NCI-H526 treated with DMSO at 0.1 percent for 48 hours (cell line): ENCODE data around the gene MAST3.
"Not testable (repeated sequence)": the region's sequence is repeated elsewhere in the genome, so short reads cannot be mapped to it uniquely, and the experiment has no call there.

Experiments used
- DNase-seq: peaks from one replicate; lab custom pipeline; 2025; lab: John Stamatoyannopoulos, UW

MAST3 gene

DNA sequence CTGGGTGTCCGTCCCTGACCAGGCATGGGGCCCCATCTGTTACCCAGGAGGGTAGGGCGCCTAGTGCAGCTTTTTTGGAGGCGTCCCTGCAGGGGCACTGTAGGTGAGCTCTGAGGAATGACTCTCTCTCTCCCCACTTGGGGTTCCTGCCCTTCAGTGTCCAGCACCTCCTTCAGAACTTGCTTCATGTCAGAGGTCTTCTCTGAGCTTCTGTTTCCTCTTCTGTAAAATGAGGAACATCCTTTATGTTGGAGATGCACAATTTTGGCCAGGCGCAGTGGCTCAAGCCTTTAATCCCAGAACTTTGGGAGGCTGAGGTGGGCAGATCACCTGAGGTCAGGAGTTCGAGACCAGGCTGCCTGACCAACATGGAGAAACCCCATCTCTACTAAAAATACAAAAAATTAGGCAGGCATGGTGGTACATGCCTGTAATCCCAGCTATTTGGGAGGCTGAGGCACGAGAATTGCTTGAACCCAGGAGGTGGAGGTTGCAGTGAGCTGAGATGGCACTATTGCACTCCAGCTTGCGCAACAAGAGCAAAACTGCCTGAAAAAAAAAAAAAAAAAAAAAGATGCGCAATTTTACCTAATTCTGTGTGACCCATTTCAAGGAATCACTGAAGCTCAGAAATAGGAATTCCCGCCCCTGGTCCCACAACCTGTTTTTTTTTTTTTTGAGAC lies 40.2 kb downstream of the MAST3 start:
- DNase-seq, result no peak

- DNase-seq, result no peak
Observed at GRCh38 chr19:18140473-18140872, 42.9 kb downstream of the MAST3 start.

- no peak for DNase-seq
Observed at GRCh38 chr19:18141031-18141430, 43.5 kb downstream of the MAST3 start.

DNA sequence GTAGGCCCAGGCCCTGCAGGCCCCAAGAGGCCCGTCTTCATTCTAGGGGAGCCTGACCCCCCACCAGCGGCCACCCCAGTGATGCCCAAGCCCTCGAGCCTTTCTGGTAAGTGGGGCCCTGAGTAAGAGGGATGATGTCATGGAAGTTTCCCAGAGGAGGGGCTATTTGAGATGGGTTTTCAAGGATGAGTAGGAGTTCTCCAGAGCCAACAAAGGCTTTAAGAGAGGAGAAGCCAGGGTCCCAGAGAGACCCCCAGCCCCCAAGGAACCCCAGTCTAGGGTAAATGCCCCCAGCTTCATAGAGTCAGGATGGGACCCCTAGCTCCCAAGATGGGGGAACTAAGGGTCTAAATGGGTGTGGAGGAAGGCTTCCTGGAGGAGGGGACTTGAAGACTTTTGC lies 46.3 kb downstream of the MAST3 start:
- no peak for DNase-seq

GRCh38 chr19:18144361-18144760 lies 46.8 kb downstream of the MAST3 start:
- DNase-seq, result no peak

- DNase-seq, result no peak
Observed at GRCh38 chr19:18144906-18145305, 47.3 kb downstream of the MAST3 start.

GRCh38 chr19:18145391-18145999 lies 47.9 kb downstream of the MAST3 start:
- no peak for DNase-seq

DNA sequence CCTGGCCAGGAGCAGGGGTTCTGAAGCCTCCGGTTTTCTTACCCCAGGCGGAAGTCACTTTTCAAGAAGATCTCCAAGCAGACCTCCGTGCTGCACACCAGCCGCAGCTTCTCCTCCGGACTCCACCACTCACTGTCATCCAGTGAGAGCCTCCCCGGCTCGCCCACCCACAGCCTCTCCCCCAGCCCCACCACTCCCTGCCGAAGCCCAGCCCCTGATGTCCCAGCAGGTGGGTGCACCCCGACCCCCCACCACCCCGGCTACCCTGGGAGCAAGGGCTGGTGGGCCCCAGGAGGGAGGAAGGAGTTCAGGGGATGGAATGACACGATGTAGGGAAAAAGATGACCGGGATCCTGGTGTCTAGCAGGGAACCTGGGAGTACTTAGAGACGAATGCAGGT lies 49.8 kb downstream of the MAST3 start:
- no peak for DNase-seq

DNA sequence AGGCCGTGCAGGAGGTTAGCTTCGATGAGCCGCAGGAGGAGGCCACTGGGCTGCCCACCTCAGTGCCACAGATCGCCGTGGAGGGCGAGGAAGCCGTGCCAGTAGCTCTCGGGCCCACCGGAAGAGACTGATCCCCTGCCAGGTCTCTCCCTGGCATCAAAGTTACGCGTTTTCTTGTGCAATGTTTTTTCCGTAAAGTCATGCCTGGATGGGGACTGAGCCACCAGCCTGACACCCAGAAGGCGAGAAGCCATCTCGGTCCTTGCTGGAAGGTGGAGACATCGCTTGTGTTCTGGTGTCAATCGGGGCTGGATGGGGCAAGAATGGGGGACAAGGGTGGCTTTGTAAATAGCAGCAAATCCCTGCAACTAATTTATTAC lies 52.0 kb downstream of the MAST3 start:
- DNase-seq, result no peak

GRCh38 chr19:18150776-18151624 lies 53.4 kb downstream of the MAST3 start:
- no peak for DNase-seq

DNA sequence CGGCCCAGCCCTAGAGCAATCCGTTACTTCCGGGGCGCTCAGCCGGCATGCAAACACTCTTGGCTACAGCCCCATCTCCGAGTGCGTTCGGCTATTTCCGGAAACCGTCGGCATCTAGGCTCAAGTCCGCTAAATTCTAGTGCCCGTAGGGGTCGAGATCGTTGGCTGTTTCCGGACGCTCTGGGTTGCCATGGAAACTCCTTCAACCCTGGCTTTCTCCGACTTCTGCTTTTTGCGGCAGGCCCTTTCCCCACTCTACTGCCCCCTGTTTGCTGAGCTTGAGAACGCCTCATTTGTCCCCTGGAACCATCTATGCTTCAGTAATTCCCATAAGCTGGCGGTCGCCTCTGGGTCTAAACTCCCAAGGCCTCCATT lies 54.9 kb downstream of the MAST3 start:
- peak; percentile 84 for DNase-seq

DNA sequence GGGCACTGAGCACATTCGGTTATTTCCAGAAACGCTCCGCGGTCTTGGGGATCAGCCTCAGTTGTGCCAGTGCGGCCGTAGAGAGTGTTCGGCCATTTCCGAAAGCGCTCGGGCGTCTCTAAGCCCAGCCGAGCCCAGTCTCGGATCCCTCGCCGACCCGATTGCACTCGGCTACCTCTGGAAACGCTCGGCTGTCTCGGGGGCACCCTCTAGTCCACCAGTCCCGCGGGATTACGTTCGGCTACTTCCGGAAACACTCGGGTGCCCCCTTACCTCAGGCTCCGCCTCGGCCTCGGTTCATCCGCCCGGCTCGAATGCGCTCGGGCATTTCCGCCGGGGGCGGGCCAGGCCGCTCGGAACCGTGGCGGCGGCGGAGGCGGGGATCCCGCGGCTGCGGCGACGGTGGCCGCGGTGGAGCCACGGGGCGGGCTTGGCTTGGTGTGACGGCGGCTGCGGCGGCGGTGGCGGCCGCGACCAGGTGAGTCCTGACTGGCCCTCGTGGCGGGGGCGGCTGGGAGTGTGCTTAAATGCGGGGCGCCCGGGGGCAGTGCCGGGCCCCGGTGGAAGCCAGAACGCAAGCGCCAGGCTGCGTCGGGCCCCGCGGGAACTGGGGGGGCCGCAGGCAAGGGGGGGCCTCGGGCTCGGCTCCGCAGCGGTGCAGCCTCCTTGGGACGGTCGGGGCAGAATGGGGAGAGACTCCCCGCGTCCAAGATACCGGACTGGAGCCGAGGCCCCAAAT lies 55.4 kb downstream of the MAST3 start, which contains the start of gene PIK3R2:
TSS of gene PIK3R2 (plus strand) at position 347 of the 739 bp plus-strand sequence. CDS start 2,717 bp downstream, outside the sequence.
- DNase-seq, result peak; percentile 88

DNA sequence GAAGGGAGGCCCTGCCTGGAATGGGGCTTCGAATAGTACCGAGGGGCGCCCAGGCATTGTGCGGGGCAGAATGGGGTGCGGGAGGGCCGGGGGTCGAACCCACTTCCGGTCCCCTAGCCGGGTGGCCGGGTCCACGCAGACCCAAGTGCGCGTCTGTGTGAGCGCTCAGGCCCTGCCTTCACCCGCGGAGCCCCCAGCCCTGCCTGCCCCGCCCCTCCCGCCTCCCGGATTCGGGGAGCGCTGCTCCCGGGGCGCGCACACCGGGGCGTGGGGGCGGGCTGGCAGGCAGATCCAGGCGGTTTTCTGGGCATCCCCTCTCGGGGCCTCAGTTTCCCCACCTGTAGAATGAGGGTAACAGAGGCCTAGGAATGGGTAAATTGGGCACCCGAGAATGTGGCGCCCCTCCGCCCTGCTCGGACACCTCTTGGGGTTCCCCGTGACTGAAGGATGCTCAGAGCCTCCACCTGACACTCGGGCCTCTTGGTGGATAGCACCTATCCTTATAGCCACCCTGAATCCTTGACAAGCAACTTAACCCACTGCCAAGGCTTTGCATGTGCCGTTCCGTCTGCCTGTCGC lies 56.1 kb downstream of the MAST3 start:
- no peak for DNase-seq

- no peak for DNase-seq
Observed at GRCh38 chr19:18155095-18156087, 57.8 kb downstream of the MAST3 start.

- DNase-seq, result no peak
Observed at GRCh38 chr19:18156268-18156667, 58.7 kb downstream of the MAST3 start.

DNA sequence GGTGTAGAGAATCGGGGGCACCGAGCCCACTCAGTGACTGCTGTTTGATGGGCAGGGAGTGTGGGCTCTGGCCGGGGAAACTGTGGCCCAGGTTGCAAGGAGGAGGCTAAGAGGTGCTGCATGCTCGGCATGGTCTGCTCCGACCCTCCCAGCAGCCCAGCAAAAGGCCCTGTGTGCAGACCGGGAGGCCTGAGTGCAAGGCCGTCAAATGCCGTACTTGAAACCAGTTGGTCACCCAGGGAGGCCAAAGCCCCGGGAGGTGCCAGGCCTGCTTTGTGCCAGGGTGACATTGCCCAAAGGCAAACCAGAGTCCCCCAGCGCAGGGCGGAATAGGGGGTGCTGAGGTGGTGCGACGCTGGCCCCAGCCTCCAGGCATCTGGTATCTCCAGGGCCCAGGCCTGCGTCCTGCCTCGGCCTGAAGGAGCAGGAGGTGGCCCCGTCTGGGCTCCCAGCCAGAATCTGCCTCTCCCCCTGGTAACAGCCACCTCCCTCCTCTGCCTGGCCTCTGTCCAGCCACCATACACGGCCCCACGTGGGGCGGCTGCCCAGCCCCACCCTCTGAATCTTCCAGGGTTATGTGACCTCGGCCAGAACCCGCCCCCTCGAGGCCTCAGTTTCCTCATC lies 59.4 kb downstream of the MAST3 start:
- no peak for DNase-seq

DNA sequence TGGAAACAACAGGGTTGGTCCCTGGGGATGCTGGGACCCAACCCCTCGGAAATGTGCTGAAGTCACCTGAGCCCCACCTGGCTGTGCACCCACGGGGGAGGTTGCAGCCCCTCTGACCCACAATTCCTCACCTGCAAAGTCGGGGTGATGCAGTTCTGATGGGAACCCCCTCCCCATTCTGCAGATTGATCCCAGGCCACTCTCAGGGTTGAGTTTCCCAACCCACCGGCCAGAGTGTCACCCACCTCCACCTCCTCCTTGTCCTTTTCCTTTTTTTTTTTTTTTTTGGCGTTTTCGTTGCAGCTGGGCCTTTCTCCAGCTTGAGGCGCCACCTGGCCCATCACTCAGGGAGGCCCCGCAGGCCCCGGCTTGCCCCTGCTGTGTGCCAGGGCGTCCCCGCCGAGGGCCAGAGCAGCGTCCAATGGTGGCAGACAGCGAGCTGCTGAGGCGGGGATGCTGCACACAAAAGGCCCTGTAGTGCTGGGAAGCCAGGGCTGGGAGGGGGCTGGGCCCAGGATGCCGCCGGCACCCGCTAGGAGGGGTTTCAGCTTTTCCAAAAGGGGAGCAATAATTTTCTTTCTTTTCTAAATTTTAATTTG lies 60.0 kb downstream of the MAST3 start:
- DNase-seq, result no peak

- DNase-seq, result no peak
Observed at GRCh38 chr19:18158467-18158866, 60.9 kb downstream of the MAST3 start.

DNA sequence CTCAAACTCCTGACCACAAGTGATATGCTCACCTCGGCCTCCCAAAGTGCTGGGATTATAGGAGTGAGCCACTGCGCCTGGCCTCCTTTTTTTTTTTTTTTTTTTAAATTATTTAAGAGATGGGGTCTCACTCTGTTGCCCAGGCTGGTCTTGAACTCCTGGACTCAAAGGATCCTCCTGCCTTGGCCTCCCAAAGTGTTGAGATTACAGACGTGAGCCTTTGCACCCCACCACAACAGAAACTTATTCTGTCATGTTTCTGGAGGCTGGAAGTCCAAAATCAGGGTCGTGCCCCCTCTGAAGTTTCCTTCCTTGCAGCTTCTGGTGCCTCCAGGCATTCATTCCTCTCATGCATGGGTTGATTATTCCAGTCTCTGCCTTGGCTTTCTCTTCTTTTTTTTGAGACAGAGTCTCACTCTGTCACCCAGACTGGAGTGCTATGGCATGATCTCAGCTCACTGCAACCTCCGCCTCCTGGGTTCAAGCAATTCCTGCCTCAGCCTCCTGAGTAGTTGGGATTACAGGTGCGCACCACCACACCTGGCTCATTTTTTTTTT lies 61.6 kb downstream of the MAST3 start:
- DNase-seq, result not testable (repeated sequence)
